HG02970 (cell line): ENCODE data around the gene CEL.
"Not testable (repeated sequence)": the region's sequence is repeated elsewhere in the genome, so short reads cannot be mapped to it uniquely, and the experiment has no call there.

Experiments
- ATAC-seq: cut with Tn5 transposase; IDR thresholded peaks from one replicate; pipeline ENCODE4 v1.9.1; 2021; ENCODE audit warnings: mild to moderate bottlenecking, moderate library complexity, moderate number of reproducible peaks; ENCODE audit not compliant: unreplicated experiment, low FRiP score

CEL gene

DNA sequence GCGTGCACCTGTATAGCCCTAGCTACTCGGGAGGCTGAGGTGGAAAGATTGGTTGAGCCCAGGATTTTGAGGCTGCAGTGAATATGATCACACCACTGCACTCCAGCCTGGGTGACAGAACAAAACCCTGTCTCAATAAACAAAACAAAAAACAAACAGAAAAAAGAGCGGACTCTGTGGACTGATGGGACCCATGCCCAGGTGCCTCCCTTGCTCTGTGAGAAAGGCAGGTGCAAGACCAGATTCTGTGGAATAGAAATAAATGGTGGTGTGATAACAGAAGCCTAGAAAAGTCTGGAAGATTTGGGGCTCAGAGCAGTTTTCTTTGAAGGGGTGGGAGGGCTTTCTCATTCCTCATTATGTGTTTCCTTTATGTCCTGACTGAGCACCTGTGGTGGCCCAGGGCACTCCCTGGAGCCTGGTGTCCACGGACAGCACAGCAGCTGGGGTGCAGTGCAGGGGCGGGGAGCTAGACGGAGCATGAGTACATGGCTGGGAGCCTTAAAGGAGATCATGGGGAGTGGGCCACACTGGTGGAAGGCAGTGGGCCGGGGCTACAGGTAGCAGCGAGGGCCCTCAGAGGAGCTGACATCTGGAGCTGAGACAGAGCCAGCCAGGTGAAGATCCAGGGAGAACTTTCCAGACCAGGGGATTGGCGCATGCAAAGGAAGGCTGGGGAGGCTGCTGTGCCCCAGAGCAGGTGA is 15.4 kb upstream of the CEL start:
- ATAC-seq, result no peak

DNA sequence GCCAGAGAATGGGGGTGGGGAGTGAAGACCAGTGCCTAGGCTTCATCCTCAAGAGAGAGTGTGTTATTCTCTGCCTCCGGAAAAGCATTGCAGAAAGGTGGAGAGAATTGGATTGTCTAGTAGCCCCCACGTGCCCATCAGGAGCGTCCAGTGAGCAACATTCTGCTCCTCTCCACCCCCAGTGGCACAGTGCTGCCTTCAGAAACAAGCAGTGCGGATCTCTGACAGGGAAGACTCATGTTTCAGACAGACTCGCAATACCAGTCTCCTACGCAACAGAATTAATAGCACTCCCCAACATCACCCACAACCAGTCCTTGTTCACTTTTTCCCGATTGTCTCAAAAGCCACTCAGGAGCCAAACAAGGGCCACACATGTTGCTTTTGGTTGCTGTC is 14.9 kb upstream of the CEL start:
- ATAC-seq, result no peak

DNA sequence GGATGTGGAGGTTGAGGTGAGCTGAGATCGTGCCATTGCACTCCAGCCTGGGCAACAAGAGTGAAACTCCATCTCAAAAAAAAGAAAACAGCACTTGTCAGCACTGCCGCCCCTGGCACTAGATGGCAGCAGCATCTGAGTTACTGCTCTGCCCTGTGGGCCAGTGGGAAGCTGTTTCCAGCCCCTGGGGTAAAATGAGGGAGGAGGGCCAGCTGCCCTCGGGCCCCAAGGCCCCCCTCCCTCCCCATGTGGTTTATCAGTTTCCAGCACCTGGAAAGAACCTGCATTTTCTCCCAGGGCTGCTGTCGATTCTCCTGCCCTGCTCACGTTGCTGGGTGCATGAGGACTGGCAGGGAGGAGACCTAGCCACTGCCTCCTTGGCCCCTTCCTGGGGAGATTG is 13.2 kb upstream of the CEL start:
- no peak for ATAC-seq

DNA sequence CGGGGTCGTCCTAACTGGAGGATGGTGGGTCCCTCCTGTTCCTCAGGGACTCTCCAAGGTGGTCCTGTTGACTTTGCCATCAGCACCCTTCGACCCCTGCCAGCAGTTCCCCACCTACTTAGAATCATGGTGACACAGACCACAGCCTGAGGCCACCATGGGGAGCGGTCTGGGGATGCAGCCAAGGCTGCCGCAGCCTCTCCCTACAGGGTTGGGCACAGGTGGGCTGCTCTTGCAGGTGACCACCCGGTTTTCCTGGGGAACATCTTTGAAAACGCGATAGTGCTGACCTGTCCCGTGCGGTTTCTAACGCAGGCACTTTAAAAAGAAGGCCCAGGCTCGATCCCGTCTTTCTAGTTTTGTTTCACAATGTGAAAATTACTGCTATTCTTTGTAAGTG is 12.7 kb upstream of the CEL start:
- no peak for ATAC-seq

DNA sequence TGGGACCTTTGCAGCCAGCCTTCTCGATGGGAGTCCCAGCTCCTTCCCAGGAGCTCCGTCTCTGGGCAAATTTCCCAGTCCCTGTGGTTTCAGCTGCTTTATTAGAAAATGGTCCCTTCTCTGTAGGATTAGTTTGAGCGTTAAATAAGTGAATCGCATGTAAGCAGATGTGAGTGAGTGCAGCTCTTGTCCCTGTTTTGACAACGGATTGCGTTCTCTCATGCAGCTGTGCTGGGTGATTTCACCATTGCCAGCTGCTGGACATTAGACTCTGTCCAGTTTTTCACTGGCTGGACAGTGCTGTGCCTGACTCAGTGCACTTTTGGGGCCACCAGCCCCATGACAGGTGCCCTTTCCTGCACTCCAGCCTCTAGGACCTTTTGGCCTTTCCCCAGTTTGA is 11.6 kb upstream of the CEL start:
- ATAC-seq, result no peak

DNA sequence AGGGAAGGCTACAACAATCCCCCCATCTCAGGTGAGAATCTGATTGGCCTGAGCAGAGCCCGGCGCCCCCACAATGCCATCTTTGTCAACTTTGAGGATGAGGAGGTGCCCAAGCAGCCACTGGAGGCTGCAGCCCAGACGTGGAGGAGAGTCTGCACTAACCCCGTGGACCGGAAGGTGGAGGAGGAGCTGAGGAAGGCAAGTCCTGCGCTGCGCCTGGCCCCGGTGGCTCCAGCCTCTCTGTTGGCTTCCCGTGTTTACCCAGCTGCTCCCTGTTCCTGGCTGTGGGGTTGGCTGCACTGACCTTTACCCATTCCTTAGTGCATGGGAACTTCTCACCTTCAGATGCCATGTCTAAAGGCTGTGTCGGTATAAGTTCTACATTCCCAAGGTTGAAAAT is 11.0 kb upstream of the CEL start:
- ATAC-seq, result no peak

DNA sequence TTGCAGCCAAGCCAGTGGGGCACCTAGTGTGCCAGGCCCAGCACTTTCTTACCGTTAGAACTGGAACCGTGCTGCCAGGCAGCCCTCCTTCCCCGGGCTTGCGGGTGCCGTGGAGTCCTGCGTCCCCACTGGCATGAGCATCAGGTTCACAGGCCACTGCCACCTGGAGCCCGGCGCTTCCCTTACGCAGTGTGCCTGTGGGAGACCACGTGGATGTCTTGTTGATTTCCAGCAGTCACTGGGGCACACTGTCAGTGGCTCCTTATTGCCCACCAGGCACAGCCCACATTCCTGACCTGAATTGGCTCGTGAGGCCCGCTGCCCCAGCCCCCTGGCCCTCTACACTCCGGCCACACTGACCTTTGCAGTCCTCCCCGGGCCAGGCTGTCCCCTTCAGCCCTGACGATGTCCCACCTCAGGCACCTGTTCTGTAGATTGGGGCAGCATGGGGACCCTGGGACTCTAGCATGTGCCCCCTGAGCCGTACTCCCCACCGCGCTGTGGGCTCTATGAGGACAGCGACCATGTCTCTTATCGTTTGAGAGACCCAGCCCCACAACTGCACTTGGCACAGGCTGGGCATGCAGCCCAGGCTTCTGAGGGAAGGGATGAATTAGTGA is 10.4 kb upstream of the CEL start:
- no peak for ATAC-seq

DNA sequence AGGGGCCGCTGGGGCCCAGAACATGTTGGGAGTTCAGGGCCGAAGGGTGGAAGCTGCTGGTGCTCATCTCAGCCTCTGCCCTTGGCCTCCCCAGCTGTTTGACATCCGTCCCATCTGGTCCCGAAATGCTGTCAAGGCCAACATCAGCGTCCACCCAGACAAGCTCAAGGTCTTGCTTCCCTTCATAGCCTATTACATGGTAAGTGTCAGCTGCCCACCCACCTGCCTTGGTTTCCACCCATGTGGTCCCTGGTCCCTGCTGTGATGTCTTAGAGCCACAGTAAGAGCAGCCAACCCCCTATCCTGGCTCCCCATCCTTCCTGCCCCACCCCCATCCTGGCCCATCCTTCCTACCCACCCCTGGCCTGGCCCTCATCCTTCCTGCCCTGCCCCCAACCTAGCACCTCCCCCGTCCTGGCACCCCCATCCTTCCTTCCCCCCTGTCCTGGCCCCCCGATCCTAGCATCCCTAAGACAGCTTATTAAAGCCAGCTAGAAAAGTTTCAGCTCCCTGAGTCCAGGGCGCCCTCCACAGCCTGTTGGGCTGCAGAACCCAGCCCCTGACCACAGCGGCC is 9.7 kb upstream of the CEL start:
- ATAC-seq, result no peak

DNA sequence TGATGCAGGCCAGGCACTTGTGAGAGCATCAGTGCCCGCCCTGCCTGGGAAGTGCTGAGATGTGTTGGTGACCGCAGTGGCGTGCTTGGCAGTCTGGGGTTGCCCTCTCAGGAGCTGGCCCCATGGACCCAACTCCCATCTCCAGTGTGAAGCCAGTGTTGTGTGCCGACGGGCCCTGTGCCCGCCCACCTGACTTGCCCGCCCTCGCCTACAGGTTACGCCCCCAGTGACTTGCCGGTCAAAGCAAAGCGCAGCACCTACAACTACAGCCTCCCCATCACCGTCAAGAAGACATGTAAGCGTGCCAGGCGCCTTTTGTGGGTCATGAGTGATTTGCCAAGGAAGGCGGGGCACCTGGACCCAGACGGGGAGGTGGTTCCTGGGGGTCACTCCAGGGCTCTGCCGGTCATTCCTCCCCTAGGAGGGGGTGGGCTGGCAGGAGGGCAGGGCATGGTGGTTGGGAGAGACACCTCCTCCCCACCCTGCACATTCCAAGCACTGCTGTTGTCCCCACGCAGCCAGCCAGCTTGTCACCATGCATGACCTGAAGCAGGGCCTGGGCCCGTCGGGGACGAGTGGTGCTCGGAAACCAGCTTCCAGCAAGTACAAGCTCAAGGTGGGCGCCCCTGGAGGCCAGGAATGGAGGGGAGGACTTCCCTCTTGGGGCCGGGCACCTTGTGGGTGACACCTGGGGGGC is 7.4 kb upstream of the CEL start:
- no peak for ATAC-seq

DNA sequence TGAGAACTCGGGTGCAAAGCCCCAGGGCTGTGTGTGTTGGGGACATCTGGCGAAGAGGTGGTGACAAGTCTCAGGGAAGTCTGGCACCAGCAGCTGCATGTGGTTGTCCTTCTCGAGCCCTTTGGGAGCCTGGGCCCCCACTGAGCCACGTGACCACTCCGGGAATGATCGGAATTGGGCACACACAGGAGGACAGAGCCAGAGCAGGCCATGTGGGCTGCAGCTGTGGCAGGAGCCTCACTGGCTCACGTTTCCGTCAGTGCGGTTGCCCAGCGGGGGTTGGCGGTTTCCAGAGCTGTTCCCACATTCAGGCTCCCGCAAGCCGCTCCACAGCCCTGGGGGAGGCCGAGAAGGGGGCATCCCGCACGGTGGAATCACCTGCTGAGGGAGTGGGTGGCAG is 6.8 kb upstream of the CEL start:
- no peak for ATAC-seq

DNA sequence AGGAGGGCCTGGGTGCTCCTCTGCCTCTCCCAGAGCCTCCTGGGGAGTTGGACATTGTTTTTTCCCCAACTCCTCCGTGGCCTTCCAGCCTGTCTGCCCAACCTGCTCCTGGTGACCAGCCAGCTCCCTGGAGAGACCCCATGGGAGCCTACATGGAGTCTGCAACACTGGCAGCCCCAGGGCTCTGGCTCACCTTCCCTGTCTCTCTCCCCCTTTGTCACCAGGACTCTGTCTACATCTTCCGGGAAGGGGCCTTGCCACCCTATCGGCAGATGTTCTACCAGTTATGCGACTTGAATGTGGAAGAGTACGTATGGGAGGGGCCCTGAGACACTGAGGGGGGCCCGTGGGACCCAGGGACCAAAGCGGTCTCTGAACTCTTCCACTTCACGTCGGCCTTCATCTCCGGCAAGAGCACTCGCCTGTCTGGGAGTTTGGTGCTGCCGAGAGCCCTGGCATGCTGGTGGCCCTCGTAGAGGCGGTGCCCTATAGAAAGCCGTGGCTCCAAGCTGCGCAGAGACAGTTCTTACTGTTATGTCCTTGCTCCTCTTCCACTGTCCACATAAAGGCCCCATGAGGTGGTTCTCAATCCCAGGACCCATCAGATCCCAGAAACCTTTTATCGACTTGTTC is 5.9 kb upstream of the CEL start:
- no peak for ATAC-seq

DNA sequence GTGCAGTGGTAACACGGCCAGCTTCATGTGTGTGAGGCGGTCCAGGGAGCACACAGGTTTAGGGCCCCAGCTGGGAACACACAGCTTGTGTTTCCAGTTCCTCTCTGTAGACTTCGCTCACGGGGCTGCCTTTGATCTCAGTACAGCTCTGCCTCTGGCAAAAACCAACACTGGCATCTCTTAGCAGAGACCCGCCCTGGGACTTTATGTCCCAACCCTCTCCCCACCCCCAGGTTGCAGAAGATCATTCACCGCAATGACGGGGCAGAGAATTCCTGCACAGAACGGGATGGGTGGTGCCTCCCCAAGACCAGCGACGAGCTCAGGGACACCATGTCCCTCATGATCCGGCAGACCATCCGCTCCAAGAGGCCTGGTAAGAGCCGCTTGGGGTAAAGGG is 5.2 kb upstream of the CEL start:
- no peak for ATAC-seq

DNA sequence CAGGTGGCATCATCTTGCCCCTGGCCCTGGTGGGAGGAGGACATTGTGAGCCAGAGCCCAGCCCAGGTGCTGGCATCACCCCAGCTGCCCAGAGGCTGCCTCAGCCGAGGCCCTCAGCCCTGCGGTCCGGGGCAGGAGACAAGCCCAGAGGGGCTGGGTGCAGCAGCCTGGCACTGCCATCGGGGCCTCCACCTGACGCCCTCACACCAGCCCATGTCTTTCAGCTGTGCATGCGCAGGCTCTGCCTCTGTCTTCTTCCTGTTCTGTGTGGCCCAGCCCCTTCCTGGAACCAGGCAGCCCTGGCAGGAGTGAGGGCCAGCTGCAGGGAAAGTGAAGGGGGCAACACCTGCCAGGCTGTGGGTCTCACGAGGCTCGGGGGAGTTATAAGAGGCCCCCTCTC is 4.8 kb upstream of the CEL start:
- ATAC-seq, result no peak

DNA sequence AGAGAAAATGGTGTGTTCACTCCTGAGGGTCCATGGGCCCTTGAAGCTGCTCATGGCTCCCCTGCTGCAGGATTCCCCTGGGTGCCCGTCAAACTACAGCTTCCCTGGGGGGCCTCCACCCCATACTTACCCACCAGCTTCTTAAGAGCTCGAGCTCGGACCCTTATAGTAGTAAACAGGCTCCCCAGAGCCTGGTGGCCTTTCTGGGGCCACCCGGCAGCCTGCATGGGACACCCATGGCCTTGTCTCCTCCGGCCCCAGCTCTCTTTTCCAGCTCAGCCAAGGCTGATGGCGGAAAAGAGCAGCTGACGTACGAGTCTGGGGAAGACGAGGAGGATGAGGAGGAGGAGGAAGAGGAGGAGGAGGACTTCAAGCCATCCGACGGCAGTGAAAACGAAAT is 4.2 kb upstream of the CEL start:
- no peak for ATAC-seq

DNA sequence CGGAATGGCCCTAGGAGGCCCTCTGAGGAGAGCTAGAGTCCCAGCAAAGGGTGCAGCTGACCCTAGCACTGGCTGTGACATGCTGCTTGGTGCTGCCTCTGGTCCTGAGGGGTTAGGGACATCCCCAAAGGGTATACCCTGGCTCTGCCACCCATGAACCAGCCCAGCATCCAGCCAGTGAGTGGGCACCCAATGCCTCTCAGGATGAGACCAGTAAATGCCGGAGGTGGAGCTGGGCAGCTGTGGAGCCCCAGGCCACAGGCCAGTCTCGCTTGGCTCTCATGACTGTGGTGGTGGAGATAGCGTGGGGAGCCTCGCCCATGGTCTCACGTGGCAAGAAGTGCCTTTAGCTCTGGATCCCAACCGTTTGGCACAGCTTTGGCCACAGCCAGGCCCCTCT is 3.7 kb upstream of the CEL start:
- no peak for ATAC-seq

DNA sequence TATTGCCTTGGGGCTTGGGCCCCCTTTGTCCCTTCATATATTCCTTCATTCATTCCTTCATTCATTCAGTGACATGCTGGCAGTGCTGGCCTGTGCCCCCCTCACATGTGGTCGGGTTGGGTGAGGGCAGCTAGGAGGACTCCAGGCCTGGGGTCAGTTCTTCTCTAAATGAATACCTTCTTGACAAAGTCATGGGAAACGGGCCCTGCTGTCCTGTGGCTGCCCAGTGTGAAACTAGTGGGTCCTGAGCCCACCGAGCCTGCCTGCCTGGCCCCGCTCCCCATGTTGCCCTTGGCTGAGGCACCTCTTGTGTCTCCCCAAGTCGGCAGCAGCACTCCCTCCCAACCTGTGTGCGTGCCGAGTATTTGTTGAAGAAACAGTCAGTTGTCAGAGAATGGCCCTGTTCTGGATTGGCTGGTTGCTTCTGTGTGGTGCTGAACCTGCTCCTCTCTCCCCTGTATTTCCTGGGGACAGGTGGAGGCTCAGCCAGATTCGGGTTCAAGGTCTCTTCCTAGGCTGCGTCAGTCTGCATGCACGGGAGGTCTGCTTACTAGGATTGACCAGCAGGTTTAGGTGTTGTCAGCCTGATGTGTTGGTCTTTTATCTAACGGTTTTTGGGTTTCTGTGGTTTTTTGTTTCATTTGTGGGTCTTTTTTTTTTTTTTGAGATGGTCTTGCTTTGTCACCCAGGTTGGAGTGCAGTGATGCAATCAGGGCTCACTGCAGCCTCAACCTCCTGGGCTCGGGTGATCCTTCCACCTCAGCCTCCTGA is 3.0 kb upstream of the CEL start:
- no peak for ATAC-seq

DNA sequence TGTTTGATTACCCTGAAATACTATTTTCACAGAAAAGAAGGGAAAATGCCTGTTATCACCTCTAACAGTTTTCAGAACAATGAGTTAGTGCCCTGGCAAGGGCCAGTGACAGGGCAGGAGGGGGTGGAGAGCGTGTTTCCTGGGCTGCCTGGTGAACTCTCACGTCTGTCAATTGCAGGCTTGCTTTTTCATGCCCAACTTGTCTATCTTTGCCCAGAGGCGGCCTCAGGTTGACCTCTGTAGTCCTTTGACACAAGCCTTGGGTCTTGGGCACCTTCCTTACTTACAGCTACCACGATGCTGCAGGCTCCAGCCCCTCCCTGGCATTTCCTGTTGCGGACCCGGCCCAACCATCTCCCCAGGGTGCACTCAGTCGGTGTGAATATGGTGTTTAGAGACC is 2.2 kb upstream of the CEL start:
- no peak for ATAC-seq

DNA sequence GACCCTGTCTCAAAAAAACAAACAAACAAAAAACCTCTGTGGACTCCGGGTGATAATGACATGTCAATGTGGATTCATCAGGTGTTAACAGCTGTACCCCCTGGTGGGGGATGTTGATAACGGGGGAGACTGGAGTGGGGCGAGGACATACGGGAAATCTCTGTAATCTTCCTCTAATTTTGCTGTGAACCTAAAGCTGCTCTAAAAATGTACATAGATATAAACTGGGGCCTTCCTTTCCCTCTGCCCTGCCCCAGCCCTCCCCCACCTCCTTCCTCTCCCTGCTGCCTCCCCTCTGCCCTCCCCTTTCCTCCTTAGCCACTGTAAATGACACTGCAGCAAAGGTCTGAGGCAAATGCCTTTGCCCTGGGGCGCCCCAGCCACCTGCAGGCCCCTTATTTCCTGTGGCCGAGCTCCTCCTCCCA is 1.4 kb upstream of the CEL start:
- ATAC-seq, result no peak

DNA sequence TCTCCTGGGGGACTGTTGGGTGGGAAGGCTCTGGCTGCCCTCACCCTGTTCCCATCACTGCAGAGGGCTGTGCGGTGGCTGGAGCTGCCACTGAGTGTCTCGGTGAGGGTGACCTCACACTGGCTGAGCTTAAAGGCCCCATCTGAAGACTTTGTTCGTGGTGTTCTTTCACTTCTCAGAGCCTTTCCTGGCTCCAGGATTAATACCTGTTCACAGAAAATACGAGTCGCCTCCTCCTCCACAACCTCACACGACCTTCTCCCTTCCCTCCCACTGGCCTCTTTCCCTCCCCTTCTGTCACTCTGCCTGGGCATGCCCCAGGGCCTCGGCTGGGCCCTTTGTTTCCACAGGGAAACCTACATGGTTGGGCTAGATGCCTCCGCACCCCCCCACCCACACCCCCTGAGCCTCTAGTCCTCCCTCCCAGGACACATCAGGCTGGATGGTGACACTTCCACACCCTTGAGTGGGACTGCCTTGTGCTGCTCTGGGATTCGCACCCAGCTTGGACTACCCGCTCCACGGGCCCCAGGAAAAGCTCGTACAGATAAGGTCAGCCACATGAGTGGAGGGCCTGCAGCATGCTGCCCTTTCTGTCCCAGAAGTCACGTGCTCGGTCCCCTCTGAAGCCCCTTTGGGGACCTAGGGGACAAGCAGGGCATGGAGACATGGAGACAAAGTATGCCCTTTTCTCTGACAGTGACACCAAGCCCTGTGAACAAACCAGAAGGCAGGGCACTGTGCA is 590 bp upstream of the CEL start:
- not testable (repeated sequence) for ATAC-seq

DNA sequence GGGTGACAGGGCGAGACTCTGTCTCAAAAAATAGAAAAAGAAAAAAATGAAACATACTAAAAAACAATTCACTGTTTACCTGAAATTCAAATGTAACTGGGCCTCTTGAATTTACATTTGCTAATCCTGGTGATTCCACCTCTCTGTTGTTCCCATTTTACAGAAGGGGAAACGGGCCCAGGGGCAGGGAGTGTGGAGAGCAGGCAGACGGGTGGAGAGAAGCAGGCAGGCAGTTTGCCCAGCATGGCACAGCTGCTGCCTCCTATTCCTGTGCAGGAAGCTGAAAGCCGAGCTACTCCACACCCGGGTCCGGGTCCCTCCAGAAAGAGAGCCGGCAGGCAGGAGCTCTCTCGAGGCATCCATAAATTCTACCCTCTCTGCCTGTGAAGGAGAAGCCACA is 788 bp downstream of the CEL start:
- ATAC-seq, result not testable (repeated sequence)
